ENCODE results near the gene TOP3A. TPM values are rescaled to one million over a fixed set of nuclear protein-coding genes. Genes with fewer than 3 reads are reported as not detected.

Gene TOP3A
- total RNA-seq, 2 experiments from 2014 or later: 61.5 to 61.7 TPM

GRCh38 chr17:18259621-18260331, 55.0 kb downstream of the TOP3A start:
- POLR2A ChIA-PET: interaction anchor here (0.7 to 1.6 kb wide), 5 partner anchors 10 to 77 kb away, joined by 3 to 7 read pairs (median 4); partner anchors contain the start of genes SMCR8 and TOP3A
- Mint-ChIP-seq H3K27ac (peak overlapping the region; percentile 87), H3K9me3 (no peaks in the 10 kb centered on the region), H3K4me3 (peak overlapping the region; percentile 84), H3K27me3 (no peaks in the 10 kb centered on the region), H3K4me1 (peaks cover 28% of the 10 kb centered on the region), H3K36me3 (peaks cover 4% of the 10 kb centered on the region)
- DNase-seq (no peak), ATAC-seq (ENCODE audit: low read depth) (no peak)

GRCh38 chr17:18258356-18259038, 56.3 kb downstream of the TOP3A start, which contains the start of gene FLII:
TSS of gene FLII (minus strand) at chr17:18258738. CDS start at chr17:18258690, 48 bp downstream.
- H3K27ac Mint-ChIP-seq: peak within 1 kb of the TSS; percentile 92
- ATAC-seq (ENCODE audit: low read depth) (peak; percentile 10), DNase-seq (peak; percentile 74)
- POLR2A ChIA-PET: interaction anchor here (0.7 to 1.6 kb wide), 4 partner anchors 32 to 76 kb away, joined by 3 to 7 read pairs (median 4); partner anchors contain the start of genes SMCR8 and TOP3A
- no peaks in the 10 kb centered on the region for H3K9me3 Mint-ChIP-seq
- H3K27me3 Mint-ChIP-seq: no peaks in the 10 kb centered on the region
- peaks cover 28% of the 10 kb centered on the region for H3K4me1 Mint-ChIP-seq
- peak within 1 kb of the TSS; percentile 99 for H3K4me3 Mint-ChIP-seq
- peaks cover 4% of the 10 kb centered on the region for H3K36me3 Mint-ChIP-seq

- DNase-seq (peak; percentile 67), ATAC-seq (ENCODE audit: low read depth) (peak; percentile 21)
- H3K4me3 Mint-ChIP-seq: peak overlapping the region; percentile 99
- H3K27ac Mint-ChIP-seq: peak overlapping the region; percentile 92
- POLR2A ChIA-PET: no interaction called here
- H3K9me3 Mint-ChIP-seq: no peaks in the 10 kb centered on the region
- H3K27me3 Mint-ChIP-seq: no peaks in the 10 kb centered on the region
- peaks cover 26% of the 10 kb centered on the region for H3K4me1 Mint-ChIP-seq
- peaks cover 3% of the 10 kb centered on the region for H3K36me3 Mint-ChIP-seq
Observed at GRCh38 chr17:18257982-18258355, 56.8 kb downstream of the TOP3A start.

GRCh38 chr17:18257268-18257981, 57.4 kb downstream of the TOP3A start:
- no peaks in the 10 kb centered on the region for H3K9me3 Mint-ChIP-seq

GRCh38 chr17:18256776-18257175, 58.0 kb downstream of the TOP3A start:
- no peak for DNase-seq
- no peaks in the 10 kb centered on the region for H3K9me3 Mint-ChIP-seq
- peaks cover 24% of the 10 kb centered on the region for H3K4me1 Mint-ChIP-seq
- ATAC-seq (ENCODE audit: low read depth): no peak
- peaks cover 3% of the 10 kb centered on the region for H3K36me3 Mint-ChIP-seq
- no peaks in the 10 kb centered on the region for H3K27me3 Mint-ChIP-seq
- POLR2A ChIA-PET: interaction anchor here (0.6 kb wide), 2 partner anchors 14 to 116 kb away, joined by 3 read pairs; no protein-coding TSS in a partner anchor
- H3K4me3 Mint-ChIP-seq: peak overlapping the region; percentile 99
- H3K27ac Mint-ChIP-seq: peak overlapping the region; percentile 16

More at GRCh38 chr17:18257268-18257981, 57.4 kb downstream of the TOP3A start:
- Mint-ChIP-seq H3K36me3 (peaks cover 3% of the 10 kb centered on the region), H3K4me3 (peak overlapping the region; percentile 99), H3K4me1 (peaks cover 26% of the 10 kb centered on the region), H3K27me3 (no peaks in the 10 kb centered on the region), H3K27ac (peak overlapping the region; percentile 92)
- no peak for ATAC-seq (ENCODE audit: low read depth)
- no peak for DNase-seq
- POLR2A ChIA-PET: interaction anchor here (0.6 kb wide), 2 partner anchors 15 to 115 kb away, joined by 3 read pairs; no protein-coding TSS in a partner anchor

- Mint-ChIP-seq H3K4me1 (peaks cover 20% of the 10 kb centered on the region), H3K4me3 (no peak overlapping the region), H3K9me3 (no peaks in the 10 kb centered on the region), H3K36me3 (peaks cover 5% of the 10 kb centered on the region), H3K27ac (no peak overlapping the region), H3K27me3 (no peaks in the 10 kb centered on the region)
- ATAC-seq (ENCODE audit: low read depth): no peak
- no peak for DNase-seq
- POLR2A ChIA-PET: interaction anchor here (0.6 kb wide), 1 partner anchor 116 kb away, joined by 3 read pairs; no protein-coding TSS in a partner anchor
Observed at GRCh38 chr17:18256351-18256750, 58.4 kb downstream of the TOP3A start.

GRCh38 chr17:18254888-18255649, 59.7 kb downstream of the TOP3A start:
- POLR2A ChIA-PET: no interaction called here
- Mint-ChIP-seq H3K27ac (no peak overlapping the region), H3K9me3 (no peaks in the 10 kb centered on the region), H3K4me3 (no peak overlapping the region), H3K27me3 (no peaks in the 10 kb centered on the region), H3K4me1 (peaks cover 20% of the 10 kb centered on the region), H3K36me3 (peaks cover 5% of the 10 kb centered on the region)
- no peak for ATAC-seq (ENCODE audit: low read depth)
- DNase-seq: no peak

GRCh38 chr17:18253947-18254821, 60.6 kb downstream of the TOP3A start:
- Mint-ChIP-seq H3K4me3 (no peak overlapping the region), H3K4me1 (peaks cover 15% of the 10 kb centered on the region), H3K27me3 (no peaks in the 10 kb centered on the region), H3K27ac (no peak overlapping the region), H3K9me3 (no peaks in the 10 kb centered on the region), H3K36me3 (peaks cover 5% of the 10 kb centered on the region)
- ATAC-seq (ENCODE audit: low read depth) (no peak), DNase-seq (no peak)
- POLR2A ChIA-PET: no interaction called here

GRCh38 chr17:18253187-18253884, 61.5 kb downstream of the TOP3A start:
- Mint-ChIP-seq H3K4me3 (no peak overlapping the region), H3K27ac (no peak overlapping the region), H3K36me3 (peaks cover 5% of the 10 kb centered on the region), H3K4me1 (peaks cover 13% of the 10 kb centered on the region), H3K9me3 (no peaks in the 10 kb centered on the region), H3K27me3 (no peaks in the 10 kb centered on the region)
- DNase-seq (no peak), ATAC-seq (ENCODE audit: low read depth) (no peak)
- POLR2A ChIA-PET: interaction anchor here (0.6 kb wide), 1 partner anchor 8 kb away, joined by 3 read pairs; no protein-coding TSS in a partner anchor

GRCh38 chr17:18252160-18252559, 62.6 kb downstream of the TOP3A start:
- ATAC-seq (ENCODE audit: low read depth): no peak
- Mint-ChIP-seq H3K4me3 (no peak overlapping the region), H3K27ac (no peak overlapping the region), H3K9me3 (no peaks in the 10 kb centered on the region), H3K36me3 (peaks cover 4% of the 10 kb centered on the region), H3K4me1 (peaks cover 8% of the 10 kb centered on the region), H3K27me3 (no peaks in the 10 kb centered on the region)
- POLR2A ChIA-PET: no interaction called here
- DNase-seq: no peak

GRCh38 chr17:18251204-18251603, 63.6 kb downstream of the TOP3A start:
- Mint-ChIP-seq H3K27ac (no peak overlapping the region), H3K4me1 (peaks cover 4% of the 10 kb centered on the region), H3K27me3 (no peaks in the 10 kb centered on the region), H3K36me3 (peaks cover 4% of the 10 kb centered on the region), H3K9me3 (no peaks in the 10 kb centered on the region), H3K4me3 (no peak overlapping the region)
- POLR2A ChIA-PET: no interaction called here
- ATAC-seq (ENCODE audit: low read depth): no peak
- DNase-seq: no peak

Measured in activated naive CD8-positive, alpha-beta T cell treated with anti-CD3 and anti-CD28 coated beads, Interleukin-2, amount 10 ng/mL, durations not matched to agents 7 days and 5 days (primary cell).